GM18505 (cell line): ENCODE results near the gene MPZL1.

ENCODE experiments used
- ATAC-seq: cut with Tn5 transposase; IDR thresholded peaks from one replicate; pipeline ENCODE4 v1.9.1; 2021; ENCODE audit not compliant: unreplicated experiment
- POLR2A ChIP-seq: IDR thresholded peaks from 4 replicates; pipeline ENCODE4 v1.6.1; 2011; ENCODE audit warnings: borderline replicate concordance; ENCODE audit not compliant: insufficient read depth, insufficient read length; ENCODE audit errors: extremely low read depth

Gene MPZL1

DNA sequence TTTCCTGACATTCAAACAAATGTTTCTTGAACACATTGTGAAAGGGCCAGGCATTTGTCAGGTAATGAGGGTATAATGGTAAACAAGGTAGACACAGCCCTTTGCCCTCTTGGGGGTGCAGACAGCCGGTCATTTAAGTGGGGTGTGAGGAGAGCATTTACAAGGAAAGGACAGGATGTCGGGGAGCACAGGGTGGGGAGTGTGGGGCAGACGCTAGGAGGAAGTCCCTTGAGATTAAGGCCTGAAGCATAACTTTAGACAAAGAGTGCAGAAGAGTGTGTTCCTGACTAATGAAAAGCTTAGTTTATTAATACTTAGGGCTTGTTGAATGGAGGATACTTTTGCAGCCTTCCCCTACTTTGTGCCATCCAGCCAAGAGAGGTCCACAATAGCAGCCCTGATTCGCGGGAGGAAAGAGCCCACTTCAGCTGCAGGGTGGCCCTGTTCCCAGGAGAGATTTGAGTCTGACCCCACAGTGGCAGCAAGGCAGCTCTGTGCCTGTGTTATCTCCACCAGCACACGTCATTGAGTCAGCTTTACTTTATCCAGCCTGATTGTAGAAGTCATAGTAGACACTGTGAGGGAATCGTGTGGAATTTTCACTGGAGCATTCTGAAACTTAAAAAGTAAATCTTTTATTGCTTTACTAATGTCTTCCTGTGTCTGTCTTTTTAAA, 35.1 kb downstream of the MPZL1 start:
- TF ChIP-seq POLR2A: no peak
- no peak for ATAC-seq

DNA sequence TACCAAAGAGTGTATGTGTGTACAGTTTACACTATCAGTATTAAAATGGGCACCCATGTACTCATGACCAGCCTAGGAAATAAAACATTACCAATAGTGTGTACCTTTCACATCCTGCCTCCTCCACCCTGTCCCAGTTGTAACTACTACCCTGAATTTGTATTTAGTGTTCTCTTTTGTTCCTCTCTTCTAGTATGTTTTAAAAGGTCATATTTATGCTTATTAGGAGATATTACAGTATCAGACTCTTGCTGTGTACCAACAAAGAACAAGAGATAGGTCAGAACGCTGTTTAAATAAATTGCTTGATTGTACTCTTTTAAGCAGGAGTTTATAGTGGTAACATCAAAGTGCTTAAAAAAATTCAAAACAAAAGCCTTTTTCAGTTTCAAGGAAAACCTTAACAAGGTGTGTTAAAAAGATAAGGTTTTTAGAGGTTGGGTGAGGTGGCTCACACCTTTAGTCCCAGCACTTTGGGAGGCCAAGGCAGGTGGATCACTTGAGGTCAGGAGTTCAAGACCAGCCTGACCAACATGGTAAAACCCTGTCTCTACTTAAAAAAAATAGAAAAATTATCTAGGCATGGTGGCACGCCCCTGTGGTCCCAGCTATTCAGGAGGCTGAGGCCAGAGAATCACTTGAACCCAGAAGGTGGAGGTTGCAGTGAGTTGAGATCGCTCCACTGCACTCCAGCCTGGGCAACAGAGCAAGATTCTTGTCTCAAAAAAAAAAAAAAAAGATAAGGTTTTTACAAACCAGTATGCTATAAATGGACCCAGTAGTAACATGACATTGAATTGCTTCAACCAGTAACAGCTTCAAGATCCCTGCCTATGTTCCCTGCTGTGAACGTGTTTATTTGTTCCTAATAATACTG, 35.9 kb downstream of the MPZL1 start:
- no peak for ATAC-seq
- TF ChIP-seq POLR2A: no peak

DNA sequence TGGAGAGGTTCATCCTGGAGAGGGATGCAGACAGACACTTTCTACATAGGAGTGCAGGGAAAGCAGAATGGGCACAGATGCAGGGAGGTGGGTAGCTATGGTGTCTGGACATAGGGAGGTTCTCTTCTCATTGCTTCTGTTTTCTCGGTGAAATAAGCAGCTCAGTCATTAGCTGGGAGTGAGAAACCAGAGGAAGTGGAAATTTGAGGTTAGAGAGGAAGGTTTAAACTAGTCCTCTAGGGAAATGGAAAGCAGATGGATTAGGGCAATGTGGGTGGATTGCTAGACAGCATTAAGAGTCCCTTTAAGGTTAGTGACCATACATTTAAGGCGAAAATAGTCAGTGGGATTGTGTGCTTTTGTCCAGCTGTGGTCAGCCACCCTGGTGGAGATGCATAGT, 39.6 kb downstream of the MPZL1 start:
- no peak for TF ChIP-seq POLR2A
- ATAC-seq: no peak

GRCh38 chr1:167762061-167762746, 40.4 kb downstream of the MPZL1 start:
- no peak for ATAC-seq
- no peak for TF ChIP-seq POLR2A

DNA sequence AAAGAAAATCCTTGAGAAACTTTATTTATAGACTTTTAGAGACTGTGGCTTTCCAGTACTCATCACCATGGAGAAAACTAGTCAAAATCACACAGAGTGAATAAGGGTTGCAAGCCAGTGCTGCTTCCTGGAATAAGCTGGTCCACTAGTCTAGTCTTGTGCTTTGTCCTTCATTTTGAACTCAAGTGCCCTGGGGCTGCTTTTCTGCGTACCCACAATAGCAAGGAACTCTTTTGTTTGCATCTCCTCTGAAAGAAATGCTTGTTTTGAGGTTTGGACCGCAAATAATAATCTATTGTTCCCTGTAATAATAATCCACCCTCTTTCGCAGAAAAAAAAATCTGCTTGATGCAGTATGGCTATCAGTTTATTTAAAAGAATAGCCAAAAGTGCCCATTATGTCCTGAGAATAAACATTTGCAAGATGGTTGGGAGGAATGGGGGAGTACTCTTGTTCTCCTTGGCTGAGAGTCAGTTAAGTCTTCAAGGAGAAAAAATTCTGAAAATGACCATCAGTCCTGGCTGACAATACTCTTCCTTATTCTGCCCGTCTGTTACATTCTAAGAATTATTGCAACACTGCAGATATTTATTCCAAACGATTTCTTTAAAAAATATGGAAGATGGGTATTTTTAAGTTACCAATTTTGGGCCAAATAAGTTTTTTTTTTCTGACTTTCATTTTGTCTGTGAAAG, 41.9 kb downstream of the MPZL1 start:
- TF ChIP-seq POLR2A: no peak
- no peak for ATAC-seq

DNA sequence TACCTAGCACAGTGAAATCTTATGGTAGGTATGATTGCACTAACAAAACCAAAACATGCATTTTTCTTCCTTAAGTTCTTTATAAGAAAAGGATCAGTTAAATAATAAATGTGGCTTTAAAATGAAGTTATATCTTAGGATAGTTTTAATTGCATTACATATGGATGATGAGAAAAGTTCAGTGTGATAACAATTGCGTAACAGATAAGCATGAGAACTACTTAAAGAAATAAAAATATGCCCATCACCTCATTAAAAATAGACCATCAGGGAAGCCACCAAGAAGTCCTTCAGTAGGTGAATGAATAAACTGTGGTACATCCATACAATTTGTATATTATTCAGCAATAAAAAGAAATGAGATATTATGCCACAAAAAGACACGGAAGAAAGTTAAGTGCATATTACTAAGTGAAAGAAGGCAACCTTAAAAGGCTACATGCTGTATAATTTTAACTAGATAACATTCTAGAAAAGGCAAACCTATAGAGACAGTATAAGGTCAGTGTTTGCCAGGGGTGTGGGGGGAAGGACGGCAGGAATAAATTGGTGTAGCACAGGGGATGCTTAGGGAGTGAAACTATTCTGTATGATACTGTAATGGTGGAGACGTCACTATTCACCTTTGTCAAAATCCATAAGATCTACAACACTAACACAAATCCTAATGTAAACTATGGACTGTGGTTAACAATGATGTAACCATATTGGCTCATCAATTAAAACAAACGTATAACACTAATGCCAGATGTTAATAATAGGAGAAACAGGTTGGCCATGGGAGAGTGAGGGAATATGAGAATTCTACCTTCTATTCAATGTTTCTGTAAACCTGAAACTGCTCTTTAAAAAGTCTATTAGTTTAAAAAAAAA, 42.9 kb downstream of the MPZL1 start:
- TF ChIP-seq POLR2A: no peak
- no peak for ATAC-seq

- TF ChIP-seq POLR2A: no peak
- no peak for ATAC-seq
Measured at GRCh38 chr1:167765496-167765895, 43.7 kb downstream of the MPZL1 start.

GRCh38 chr1:167766538-167766937, 44.8 kb downstream of the MPZL1 start:
- no peak for ATAC-seq
- no peak for TF ChIP-seq POLR2A

DNA sequence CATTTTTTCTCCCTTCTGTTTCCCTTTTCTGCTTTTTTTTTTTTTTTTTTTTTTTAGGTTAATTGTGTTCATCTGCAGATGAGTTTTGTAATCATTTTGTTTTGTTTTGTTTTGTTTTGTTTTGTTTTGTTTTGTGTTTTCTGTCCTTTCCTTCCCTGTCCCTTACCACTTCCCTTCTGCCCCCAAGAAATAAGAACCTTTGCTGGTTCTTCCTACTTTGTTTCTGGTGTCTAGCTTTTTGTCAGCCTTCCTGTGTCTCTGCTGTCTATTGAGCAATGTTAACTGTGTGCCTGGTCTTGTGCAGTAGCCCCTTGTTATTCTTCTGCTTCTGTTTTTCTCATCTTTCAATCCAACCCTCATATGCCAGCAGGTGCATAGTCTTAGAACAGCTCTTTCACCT, 46.0 kb downstream of the MPZL1 start:
- ATAC-seq: no peak
- TF ChIP-seq POLR2A: no peak

GRCh38 chr1:167770127-167770526, 48.3 kb downstream of the MPZL1 start:
- no peak for ATAC-seq
- TF ChIP-seq POLR2A: no peak

DNA sequence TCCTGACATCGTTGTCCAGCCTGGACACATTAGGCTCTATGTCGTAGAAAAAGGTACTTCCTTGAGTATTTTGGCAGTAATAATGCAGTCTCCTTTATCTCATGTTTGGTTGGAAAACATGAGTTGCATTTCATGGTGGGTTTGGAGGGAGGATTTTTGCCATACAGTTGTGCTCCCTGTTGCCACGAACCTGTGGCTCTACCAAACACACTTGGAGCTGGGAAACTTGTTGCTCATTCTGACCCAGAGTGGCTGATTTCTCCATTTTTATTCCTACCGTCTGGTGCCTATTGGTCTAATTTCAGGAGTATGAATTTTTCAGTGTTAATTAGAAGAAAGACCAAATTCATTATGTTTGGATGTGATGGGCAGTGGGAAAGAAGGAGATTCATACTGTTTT, 50.7 kb downstream of the MPZL1 start:
- no peak for TF ChIP-seq POLR2A
- no peak for ATAC-seq

GRCh38 chr1:167773516-167773915, 51.7 kb downstream of the MPZL1 start:
- ATAC-seq: no peak
- no peak for TF ChIP-seq POLR2A
